Measurements from ENCODE around the gene CELF6.

The CELF6 gene

GRCh38 chr15:72272213-72272996 lies 47.6 kb downstream of the CELF6 start, which contains the start of gene PARP6:
Gene PARP6 (minus strand): TSS chr15:72272554. CDS start chr15:72267477, 5,077 bp downstream.
- DNase-seq (ENCODE audit: low read depth in 2 of 2): peak; percentile 95 to 96

- no peak for DNase-seq (ENCODE audit: low read depth in 2 of 2)
Observed at GRCh38 chr15:72271895-72272212, 48.1 kb downstream of the CELF6 start.

- DNase-seq (ENCODE audit: low read depth in 2 of 2): no peak
Observed at GRCh38 chr15:72271221-72271620, 48.7 kb downstream of the CELF6 start.

- no peak for DNase-seq (ENCODE audit: low read depth in 2 of 2)
Observed at GRCh38 chr15:72269739-72270138, 50.2 kb downstream of the CELF6 start.

GRCh38 chr15:72265031-72265430 lies 54.9 kb downstream of the CELF6 start:
- no peak for DNase-seq (ENCODE audit: low read depth in 2 of 2)

- no peak for DNase-seq (ENCODE audit: low read depth in 2 of 2)
Observed at GRCh38 chr15:72252663-72253299, 67.2 kb downstream of the CELF6 start.

GRCh38 chr15:72249142-72249810 lies 70.7 kb downstream of the CELF6 start:
- no peak for DNase-seq (ENCODE audit: low read depth in 2 of 2)

- DNase-seq (ENCODE audit: low read depth in 2 of 2): no peak
Observed at GRCh38 chr15:72248514-72248913, 71.4 kb downstream of the CELF6 start.

- DNase-seq (ENCODE audit: low read depth in 2 of 2): no peak
Observed at GRCh38 chr15:72242775-72243370, 77.1 kb downstream of the CELF6 start.

GRCh38 chr15:72239652-72240051 lies 80.3 kb downstream of the CELF6 start:
- no peak for DNase-seq (ENCODE audit: low read depth in 2 of 2)

GRCh38 chr15:72238586-72238985 lies 81.4 kb downstream of the CELF6 start:
- no peak for DNase-seq (ENCODE audit: low read depth in 2 of 2)

- no peak for DNase-seq (ENCODE audit: low read depth in 2 of 2)
Observed at GRCh38 chr15:72237853-72238224, 82.1 kb downstream of the CELF6 start.

GRCh38 chr15:72237029-72237852 lies 82.7 kb downstream of the CELF6 start:
- peak in 1 of 2 donors; percentile 23 for DNase-seq (ENCODE audit: low read depth in 2 of 2)

GRCh38 chr15:72236381-72237003 lies 83.5 kb downstream of the CELF6 start:
- DNase-seq (ENCODE audit: low read depth in 2 of 2): no peak

GRCh38 chr15:72235298-72235697 lies 84.7 kb downstream of the CELF6 start:
- DNase-seq (ENCODE audit: low read depth in 2 of 2): no peak

All from stimulated activated CD8-positive, alpha-beta memory T cell treated with anti-CD3 and anti-CD28 coated beads, Interleukin-2, amount 100 ng/mL, for 1 hour (primary cell).